Activated naive CD4-positive, alpha-beta T cell treated with anti-CD3 and anti-CD28 coated beads for 36 hours (primary cell): ENCODE results near the gene SURF1. TPM values are rescaled to one million over a fixed set of nuclear protein-coding genes. Genes with fewer than 3 reads are reported as not detected.
"Not testable (repeated sequence)": the region's sequence is repeated elsewhere in the genome, so short reads cannot be mapped to it uniquely, and the experiment has no call there.

Experiments used
- CTCF ChIA-PET: fragments of 350-600 bp; sonication (Branson Sonifier 250); formaldehyde crosslinking; loops from one replicate; lab custom pipeline; 2021; ENCODE audit warnings: antibody characterized with exemption; lab: Charles Lee
- DNase-seq: peaks from one replicate; pipeline ENCODE4 v3.0.0-alpha.2; 2020
- H3K27ac Mint-ChIP-seq: one replicate; pipeline ENCODE4 v1.8.0; 2021; ENCODE audit warnings: mild to moderate bottlenecking, mixed read lengths
- H3K27me3 Mint-ChIP-seq: one replicate; pipeline ENCODE4 v1.8.0; 2021; ENCODE audit warnings: low read depth, mixed read lengths
- H3K36me3 Mint-ChIP-seq: one replicate; pipeline ENCODE4 v1.8.0; 2021; ENCODE audit warnings: low read depth, mixed read lengths
- H3K4me1 Mint-ChIP-seq: one replicate; pipeline ENCODE4 v1.8.0; 2021; ENCODE audit warnings: low read depth, mixed read lengths
- H3K4me3 Mint-ChIP-seq: one replicate; pipeline ENCODE4 v1.8.0; 2021; ENCODE audit warnings: mild to moderate bottlenecking, moderate library complexity, mixed read lengths
- H3K9me3 Mint-ChIP-seq: one replicate; pipeline ENCODE4 v1.8.0; 2021; ENCODE audit warnings: mixed read lengths
- intact Hi-C: fragments of 100-400 bp; cut with micrococcal nuclease; formaldehyde crosslinking; loops from one replicate; pipeline ENCODE4 v1.15.1; 2023
- total RNA-seq, 2 experiments: library from RNA; stranded (reverse); gene quantifications; one replicate each; pipeline ENCODE4 v1.2.3, GENCODE V29; 2021

Gene SURF1
- total RNA-seq, 2 experiments from 2014 or later = 24.9 to 27.8 TPM

DNA sequence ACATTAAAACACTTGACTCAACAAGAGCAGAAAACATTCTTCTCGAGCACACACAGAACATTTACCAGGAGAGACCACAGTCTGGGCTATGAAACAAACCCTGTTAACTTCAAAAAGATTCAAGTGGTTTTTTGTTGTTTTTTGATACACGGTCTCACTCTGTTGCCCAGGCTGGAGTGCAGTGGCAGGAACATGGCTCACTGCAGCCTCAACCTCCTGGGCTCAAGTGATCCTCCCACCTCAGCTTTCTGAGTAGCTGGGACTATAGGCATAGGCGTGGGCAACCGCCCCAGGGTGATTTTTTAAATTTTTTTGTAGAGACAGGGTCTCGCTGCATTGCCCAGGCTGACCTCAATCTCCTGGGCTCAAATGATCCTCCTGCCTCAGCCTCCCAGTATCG lies 29.3 kb downstream of the SURF1 start:
- CTCF ChIA-PET, H3K36me3 Mint-ChIP-seq, H3K27ac Mint-ChIP-seq, H3K4me1 Mint-ChIP-seq, H3K9me3 Mint-ChIP-seq, H3K4me3 Mint-ChIP-seq, DNase-seq, H3K27me3 Mint-ChIP-seq, intact Hi-C loops: not testable (repeated sequence)

DNA sequence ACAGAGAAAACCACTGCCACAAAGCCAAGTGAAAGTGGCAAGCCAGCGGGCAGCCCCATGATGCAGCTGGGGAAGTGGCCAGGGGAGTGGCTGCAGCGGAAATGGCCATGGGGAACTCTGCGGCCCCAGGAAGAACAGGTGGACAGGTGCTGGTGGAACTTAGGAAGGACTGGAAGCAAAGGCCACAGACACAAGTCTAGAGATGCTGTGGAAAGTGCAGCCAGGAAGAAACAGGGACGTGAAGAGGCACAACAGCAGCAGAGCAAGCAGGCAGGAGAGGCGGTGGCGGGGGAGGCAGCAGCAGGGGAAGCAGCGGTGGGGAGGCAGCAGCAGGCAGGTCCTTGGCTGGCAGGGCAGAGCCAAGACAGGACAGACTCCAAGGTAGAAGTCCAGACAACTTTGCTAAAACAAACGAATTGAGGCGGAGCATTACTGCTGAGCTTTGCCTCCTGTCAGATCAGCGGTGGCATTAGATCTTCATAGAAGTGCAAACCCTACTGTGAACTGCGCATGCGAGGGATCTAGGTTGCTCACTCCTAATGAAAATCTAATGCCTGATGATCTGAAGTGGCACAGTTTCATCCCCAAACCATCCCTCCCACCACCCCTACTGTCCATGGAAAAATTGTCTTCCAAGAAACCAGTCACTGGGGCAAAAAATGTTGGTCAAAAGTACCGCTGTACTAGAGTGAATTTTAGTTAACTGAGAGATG lies 32.1 kb downstream of the SURF1 start:
- intact Hi-C loops = no loop called here
- no peak overlapping the region for H3K4me3 Mint-ChIP-seq
- no peaks in the 10 kb centered on the region for H3K36me3 Mint-ChIP-seq
- H3K27ac Mint-ChIP-seq = no peak overlapping the region
- H3K4me1 Mint-ChIP-seq = no peaks in the 10 kb centered on the region
- CTCF ChIA-PET = interaction anchor here (1.5 kb wide), 1 partner anchor 85 kb away, joined by 4 read pairs; no protein-coding TSS in a partner anchor
- no peaks in the 10 kb centered on the region for H3K27me3 Mint-ChIP-seq
- DNase-seq = no peak
- no peaks in the 10 kb centered on the region for H3K9me3 Mint-ChIP-seq

GRCh38 chr9:133323211-133323610 lies 33.1 kb downstream of the SURF1 start:
- DNase-seq = no peak
- CTCF ChIA-PET = no interaction called here
- Mint-ChIP-seq H3K4me3 (no peak overlapping the region), H3K9me3 (no peaks in the 10 kb centered on the region), H3K27me3 (no peaks in the 10 kb centered on the region), H3K36me3 (no peaks in the 10 kb centered on the region), H3K4me1 (no peaks in the 10 kb centered on the region), H3K27ac (no peak overlapping the region)
- intact Hi-C loops = no loop called here

GRCh38 chr9:133322701-133323100 lies 33.6 kb downstream of the SURF1 start:
- H3K4me3 Mint-ChIP-seq = no peak overlapping the region
- H3K9me3 Mint-ChIP-seq = no peaks in the 10 kb centered on the region
- CTCF ChIA-PET = no interaction called here
- DNase-seq = no peak
- no peaks in the 10 kb centered on the region for H3K27me3 Mint-ChIP-seq
- no peaks in the 10 kb centered on the region for H3K36me3 Mint-ChIP-seq
- no peaks in the 10 kb centered on the region for H3K4me1 Mint-ChIP-seq
- intact Hi-C loops = no loop called here
- no peak overlapping the region for H3K27ac Mint-ChIP-seq

GRCh38 chr9:133321411-133321935 lies 34.8 kb downstream of the SURF1 start:
- Mint-ChIP-seq H3K36me3 (no peaks in the 10 kb centered on the region), H3K27me3 (no peaks in the 10 kb centered on the region), H3K9me3 (no peaks in the 10 kb centered on the region), H3K4me3 (no peak overlapping the region), H3K27ac (no peak overlapping the region), H3K4me1 (no peaks in the 10 kb centered on the region)
- no peak for DNase-seq
- CTCF ChIA-PET = no interaction called here
- intact Hi-C loops = no loop called here

DNA sequence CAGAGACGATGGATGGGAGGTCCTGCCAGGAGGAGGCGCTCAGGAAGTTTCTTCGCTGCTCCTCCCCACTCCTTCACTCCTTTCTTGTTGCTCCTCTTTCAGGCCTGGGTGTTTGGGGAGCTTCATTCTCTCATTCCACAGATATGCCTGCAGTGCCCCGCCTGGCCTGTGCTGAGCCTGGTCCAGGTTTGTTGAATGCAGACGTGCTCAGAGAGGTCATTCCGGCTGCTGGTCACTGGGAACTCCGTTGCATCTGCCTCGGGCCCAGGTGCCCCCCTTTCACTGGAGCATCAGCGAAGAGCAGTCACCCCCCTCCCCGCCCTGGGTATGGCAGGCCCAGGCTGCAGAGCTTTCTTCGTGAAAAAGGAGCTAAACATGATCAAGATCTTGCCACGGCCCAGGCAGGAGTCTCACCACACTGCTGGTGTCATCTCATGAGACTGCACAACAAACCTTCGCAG lies 35.8 kb downstream of the SURF1 start:
- CTCF ChIA-PET = interaction anchor here (0.6 kb wide), 1 partner anchor 84 kb away, joined by 3 read pairs; no protein-coding TSS in a partner anchor
- H3K4me1 Mint-ChIP-seq = no peaks in the 10 kb centered on the region
- DNase-seq = no peak
- intact Hi-C loops = no loop called here
- H3K27ac Mint-ChIP-seq = no peak overlapping the region
- H3K9me3 Mint-ChIP-seq = no peaks in the 10 kb centered on the region
- H3K27me3 Mint-ChIP-seq = no peaks in the 10 kb centered on the region
- no peaks in the 10 kb centered on the region for H3K36me3 Mint-ChIP-seq
- no peak overlapping the region for H3K4me3 Mint-ChIP-seq

- H3K27me3 Mint-ChIP-seq, H3K4me3 Mint-ChIP-seq, H3K4me1 Mint-ChIP-seq, intact Hi-C loops, DNase-seq, CTCF ChIA-PET, H3K27ac Mint-ChIP-seq, H3K9me3 Mint-ChIP-seq, H3K36me3 Mint-ChIP-seq: not testable (repeated sequence)
Observed at GRCh38 chr9:133317551-133317950, 38.7 kb downstream of the SURF1 start.

DNA sequence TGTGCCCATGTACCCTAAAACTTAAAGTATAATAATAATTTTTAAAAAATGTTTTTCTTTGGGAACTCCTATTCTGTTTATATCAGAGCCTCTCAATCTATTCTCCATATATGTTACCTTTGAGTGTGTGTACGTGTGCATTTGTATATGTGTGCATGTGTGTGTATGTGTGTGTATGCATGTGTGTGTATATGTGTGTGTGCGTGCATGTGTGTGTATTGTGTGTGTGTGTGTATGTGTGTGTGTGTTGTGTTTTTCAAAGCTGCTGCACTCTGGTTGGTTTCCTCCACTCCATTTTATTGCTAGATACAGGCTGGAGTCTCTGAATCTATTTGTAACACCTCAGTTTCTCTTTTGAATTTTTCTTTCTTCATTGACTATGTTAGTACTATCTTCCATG lies 40.3 kb downstream of the SURF1 start:
- Mint-ChIP-seq H3K27me3 (no peaks in the 10 kb centered on the region), H3K36me3 (no peaks in the 10 kb centered on the region), H3K9me3 (no peaks in the 10 kb centered on the region), H3K27ac (no peak overlapping the region), H3K4me1 (no peaks in the 10 kb centered on the region), H3K4me3 (no peak overlapping the region)
- no peak for DNase-seq
- intact Hi-C loops = no loop called here
- CTCF ChIA-PET = no interaction called here

DNA sequence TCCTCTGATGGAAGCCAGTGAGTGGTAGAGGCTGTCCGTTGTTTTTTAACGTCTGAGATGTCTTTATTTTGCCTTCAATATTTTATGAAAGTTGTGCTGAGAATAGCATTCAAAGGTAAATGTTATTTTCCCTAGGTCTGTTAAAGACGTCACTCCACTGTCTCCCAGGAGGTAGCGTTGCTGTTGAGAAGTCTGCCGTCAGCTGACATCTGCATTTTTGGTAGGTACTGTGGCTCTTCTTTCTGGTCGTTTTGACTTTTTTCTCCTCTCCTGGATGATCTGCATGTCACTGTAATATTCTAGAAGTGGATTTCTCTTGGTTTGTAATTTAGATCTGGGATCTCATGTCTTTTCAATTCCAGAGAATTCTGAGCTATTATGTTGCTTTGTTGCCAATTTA lies 46.7 kb downstream of the SURF1 start:
- Mint-ChIP-seq H3K27ac (no peak overlapping the region), H3K4me1 (no peaks in the 10 kb centered on the region), H3K36me3 (no peaks in the 10 kb centered on the region), H3K9me3 (no peaks in the 10 kb centered on the region), H3K4me3 (no peak overlapping the region), H3K27me3 (peaks cover 11% of the 10 kb centered on the region)
- intact Hi-C loops = no loop called here
- CTCF ChIA-PET = no interaction called here
- no peak for DNase-seq

- Mint-ChIP-seq H3K27ac (no peak overlapping the region), H3K36me3 (no peaks in the 10 kb centered on the region), H3K27me3 (peaks cover 11% of the 10 kb centered on the region), H3K9me3 (no peaks in the 10 kb centered on the region), H3K4me3 (no peak overlapping the region), H3K4me1 (no peaks in the 10 kb centered on the region)
- no peak for DNase-seq
- CTCF ChIA-PET = no interaction called here
- intact Hi-C loops = no loop called here
Observed at GRCh38 chr9:133307301-133307700, 49.0 kb downstream of the SURF1 start.

DNA sequence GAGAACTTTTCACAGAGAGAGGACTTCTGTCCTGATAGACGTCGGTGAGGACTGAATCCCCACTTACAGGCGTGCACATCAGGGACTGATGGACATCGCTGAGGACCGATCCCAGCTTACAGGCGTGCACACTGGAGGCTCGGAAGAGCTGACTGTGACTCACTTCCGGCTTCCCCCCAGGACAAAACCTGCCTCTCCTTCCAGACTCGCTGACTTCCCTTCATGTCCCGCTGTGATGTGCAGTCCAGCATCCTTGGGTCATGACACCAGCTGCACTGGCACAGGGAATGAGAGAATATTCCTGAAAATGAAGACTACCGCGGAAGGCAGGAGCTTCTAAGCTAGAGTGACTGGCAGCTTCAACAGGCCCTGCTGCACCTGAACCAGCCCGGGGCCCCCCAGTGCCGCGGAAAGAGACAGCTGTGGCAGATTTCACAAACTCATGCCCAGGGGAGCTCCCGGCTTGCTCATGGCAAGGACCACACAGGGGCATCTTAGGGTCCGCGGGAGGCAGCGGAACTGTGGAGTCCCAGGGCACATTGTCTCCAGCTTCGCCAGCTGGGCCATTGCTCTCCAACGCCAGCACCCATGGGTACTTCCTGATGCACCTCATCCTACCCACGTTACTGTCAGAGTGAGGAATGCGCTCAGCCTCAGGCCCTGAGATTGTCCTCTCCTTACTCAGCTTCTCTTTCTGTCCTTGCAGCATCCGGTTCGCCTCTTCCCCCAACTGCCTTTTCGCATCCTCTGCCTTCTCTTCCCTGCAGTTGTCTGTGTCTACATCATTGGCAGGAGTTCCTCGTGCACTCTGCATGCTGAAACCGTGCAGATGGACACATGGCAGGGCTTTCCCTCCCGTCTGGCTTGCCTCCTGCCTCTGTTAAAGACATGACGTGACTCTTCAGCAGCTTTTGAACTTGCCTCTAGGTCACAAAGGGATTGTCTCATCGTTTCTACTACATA lies 49.8 kb downstream of the SURF1 start:
- Mint-ChIP-seq H3K36me3 (no peaks in the 10 kb centered on the region), H3K4me1 (no peaks in the 10 kb centered on the region), H3K4me3 (no peak overlapping the region), H3K9me3 (no peaks in the 10 kb centered on the region), H3K27ac (no peak overlapping the region), H3K27me3 (peaks cover 11% of the 10 kb centered on the region)
- intact Hi-C loops = no loop called here
- DNase-seq = no peak
- CTCF ChIA-PET = interaction anchor here (1.1 to 1.2 kb wide), 2 partner anchors 14 to 103 kb away, joined by 3 read pairs; no protein-coding TSS in a partner anchor

DNA sequence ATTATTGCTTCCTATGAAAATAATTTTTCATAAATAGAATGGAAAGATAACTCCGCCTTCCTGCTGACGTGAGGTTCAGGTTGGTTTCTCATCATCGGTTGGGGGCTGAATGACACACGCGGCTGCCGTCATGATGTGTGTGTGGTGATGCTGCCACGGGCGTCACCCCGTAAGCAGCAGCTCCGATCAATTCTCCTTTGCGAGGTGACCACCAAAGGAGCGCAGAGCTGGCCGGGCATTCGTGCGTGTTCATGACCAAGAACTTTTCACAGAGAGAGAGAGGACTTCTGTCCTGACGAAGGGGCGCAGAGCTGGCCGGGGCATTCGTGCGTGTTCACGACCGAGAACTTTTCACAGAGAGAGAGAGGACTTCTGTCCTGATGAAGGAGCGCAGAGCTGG lies 50.6 kb downstream of the SURF1 start:
- Mint-ChIP-seq H3K27ac (no peak overlapping the region), H3K27me3 (peaks cover 11% of the 10 kb centered on the region), H3K4me1 (no peaks in the 10 kb centered on the region), H3K36me3 (no peaks in the 10 kb centered on the region), H3K4me3 (no peak overlapping the region), H3K9me3 (no peaks in the 10 kb centered on the region)
- intact Hi-C loops = no loop called here
- CTCF ChIA-PET = interaction anchor here (0.6 to 1.2 kb wide), 4 partner anchors 13 to 367 kb away, joined by 3 to 5 read pairs (median 3); no protein-coding TSS in a partner anchor
- no peak for DNase-seq
